ENCODE results near the gene ZP1.
"Not testable (repeated sequence)": the region's sequence is repeated elsewhere in the genome, so short reads cannot be mapped to it uniquely, and the experiment has no call there.

ZP1 gene, protein sequence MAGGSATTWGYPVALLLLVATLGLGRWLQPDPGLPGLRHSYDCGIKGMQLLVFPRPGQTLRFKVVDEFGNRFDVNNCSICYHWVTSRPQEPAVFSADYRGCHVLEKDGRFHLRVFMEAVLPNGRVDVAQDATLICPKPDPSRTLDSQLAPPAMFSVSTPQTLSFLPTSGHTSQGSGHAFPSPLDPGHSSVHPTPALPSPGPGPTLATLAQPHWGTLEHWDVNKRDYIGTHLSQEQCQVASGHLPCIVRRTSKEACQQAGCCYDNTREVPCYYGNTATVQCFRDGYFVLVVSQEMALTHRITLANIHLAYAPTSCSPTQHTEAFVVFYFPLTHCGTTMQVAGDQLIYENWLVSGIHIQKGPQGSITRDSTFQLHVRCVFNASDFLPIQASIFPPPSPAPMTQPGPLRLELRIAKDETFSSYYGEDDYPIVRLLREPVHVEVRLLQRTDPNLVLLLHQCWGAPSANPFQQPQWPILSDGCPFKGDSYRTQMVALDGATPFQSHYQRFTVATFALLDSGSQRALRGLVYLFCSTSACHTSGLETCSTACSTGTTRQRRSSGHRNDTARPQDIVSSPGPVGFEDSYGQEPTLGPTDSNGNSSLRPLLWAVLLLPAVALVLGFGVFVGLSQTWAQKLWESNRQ

DNA sequence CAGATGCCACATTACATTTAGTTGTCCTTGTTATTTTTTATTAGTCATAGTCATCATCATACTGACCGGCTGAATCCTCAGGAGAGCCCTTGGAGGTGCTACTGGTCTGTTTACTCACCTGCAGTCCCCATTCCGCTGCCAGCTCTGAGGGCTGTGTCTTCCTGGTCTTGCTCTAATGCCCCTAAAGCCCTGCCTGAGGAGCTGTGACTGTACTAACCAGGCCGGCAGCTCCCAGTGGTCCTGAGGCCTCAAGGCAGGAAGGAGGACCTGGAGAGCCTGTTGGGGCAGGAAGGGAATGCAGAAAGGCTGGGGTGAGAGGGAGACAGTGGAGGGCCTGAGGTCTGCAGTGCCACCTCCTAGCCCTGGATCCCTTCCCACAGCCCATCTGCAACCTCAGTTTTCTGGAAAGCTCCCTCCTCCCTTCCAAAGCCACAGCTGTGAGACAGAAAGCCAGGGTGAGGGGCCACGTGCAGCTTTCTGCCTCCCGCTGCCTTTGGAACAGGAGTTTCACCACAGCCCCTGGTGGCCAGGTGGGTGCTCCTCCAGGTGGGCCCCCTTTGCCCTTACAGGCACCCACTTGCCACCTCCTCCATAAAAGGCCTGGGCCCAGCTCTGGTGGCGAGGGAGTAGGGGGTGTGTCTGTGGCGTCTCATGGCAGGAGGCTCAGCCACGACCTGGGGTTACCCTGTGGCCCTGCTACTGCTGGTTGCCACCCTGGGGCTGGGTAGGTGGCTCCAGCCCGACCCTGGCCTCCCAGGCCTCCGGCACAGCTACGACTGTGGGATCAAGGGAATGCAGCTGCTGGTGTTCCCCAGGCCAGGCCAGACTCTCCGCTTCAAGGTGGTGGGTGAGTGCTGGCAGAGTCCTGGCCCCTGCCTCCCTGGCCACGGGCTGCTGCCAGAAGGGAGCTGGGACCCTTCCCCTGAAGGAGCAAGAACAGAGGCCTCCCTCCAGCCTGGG, at the start of gene ZP1:
Gene ZP1, plus strand, starts transcription at position 632 of the 960 bp plus-strand sequence. Its CDS starts 20 bp downstream, at position 652.
- DNase-seq (ENCODE audit: low read depth), result no peak

DNA sequence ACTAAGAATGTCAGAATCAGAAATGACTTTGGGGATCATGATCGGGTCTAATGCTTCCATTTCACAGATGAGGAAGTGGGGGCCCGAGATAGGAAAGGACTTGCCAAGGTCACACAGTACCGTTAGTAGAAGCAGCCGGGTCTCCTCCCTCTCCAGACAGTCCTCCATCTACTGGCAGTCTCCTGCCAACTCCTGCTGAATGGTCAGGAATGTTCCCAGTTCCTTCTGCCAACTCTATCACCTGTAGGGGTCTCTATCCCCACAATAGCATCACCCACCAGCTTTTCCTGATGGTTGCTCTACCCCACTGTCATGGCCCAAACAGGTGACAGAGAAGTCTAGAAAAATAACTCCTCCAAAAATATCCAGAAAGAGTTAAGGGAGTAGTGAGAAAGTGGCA, 49.3 kb upstream of the ZP1 start:
- DNase-seq (ENCODE audit: low read depth), result no peak

DNA sequence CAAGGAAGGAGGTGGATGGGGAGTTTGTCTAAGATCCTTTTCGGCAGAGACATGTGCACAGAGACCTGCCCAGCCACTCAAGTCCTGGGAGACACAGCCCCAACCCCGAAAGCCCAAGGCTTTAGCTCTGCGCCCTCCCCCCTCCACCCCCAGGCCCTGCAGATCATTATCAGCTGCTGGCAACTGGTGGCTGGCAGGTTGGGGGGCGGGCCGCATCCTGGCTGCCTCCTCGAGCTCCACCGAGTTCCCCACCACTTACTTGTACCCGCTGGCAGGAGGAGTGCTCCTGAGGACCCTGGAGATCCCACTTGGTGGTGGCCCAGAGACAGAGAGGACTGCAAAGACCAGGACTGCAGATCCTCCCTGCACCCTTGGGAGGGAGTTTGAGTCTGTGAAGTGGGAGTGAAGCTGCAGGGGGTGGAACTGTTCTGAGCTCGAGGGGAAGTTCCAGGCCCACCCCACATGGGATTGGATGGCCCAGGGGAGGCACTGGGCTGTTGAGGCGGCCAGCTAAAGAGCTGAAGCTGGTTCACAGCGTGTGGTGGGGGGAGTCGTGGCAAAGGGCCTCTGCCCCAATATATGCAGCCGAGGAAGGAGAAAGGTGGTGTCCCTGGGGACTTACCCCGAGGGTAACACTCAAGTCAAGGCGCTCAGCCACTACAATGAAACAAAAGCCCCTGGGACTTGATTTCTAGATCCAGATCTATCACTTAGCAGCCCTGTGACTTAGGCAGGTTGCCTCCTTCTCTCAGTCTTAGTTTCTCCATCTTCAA, 45.3 kb upstream of the ZP1 start:
- DNase-seq (ENCODE audit: low read depth), result no peak

DNA sequence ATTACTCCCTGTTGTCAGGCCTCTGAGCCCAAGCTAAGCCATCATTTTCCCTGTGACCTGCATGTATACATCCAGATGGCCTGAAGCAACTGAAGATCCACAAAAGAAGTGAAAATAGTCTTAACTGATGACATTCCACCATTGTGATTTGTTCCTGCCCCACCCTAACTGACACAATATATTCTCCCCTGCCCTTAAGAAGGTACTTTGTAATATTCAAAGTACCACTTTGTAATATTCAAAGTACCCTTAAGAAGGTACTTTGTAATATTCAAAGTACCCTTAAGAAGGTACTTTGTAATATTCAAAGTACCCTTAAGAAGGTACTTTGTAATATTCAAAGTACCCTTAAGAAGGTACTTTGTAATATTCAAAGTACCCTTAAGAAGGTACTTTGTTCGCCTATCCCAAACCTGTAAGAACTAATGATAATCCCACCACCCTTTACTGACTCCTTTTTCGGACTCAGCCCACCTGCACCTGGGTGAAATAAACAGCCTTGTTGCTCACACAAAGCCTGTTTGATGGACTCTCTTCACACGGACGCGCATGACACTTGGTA, 43.5 kb upstream of the ZP1 start:
- DNase-seq (ENCODE audit: low read depth), result not testable (repeated sequence)

- no peak for DNase-seq (ENCODE audit: low read depth)
Measured at GRCh38 chr11:60825118-60825517, 42.2 kb upstream of the ZP1 start.

DNA sequence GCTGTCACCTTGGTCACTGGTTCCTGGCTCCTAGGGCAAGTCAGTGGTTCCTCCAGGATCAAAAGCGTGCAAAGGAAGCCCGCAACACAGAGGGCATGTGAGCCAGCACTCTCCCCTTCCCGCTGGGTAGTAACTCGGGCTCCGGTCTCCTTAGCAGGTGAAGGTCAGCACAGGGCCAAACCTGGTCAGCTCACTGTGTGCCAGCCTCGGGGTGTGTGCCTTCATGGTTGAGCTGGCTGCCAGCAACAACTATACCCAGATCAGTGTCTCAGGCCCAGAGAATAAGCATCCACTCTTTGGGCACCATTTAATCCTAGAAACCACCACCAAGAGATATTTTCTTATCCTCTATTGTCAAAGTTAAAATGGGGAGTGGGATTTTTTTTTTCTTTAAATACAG, 41.6 kb upstream of the ZP1 start:
- DNase-seq (ENCODE audit: low read depth), result no peak

DNA sequence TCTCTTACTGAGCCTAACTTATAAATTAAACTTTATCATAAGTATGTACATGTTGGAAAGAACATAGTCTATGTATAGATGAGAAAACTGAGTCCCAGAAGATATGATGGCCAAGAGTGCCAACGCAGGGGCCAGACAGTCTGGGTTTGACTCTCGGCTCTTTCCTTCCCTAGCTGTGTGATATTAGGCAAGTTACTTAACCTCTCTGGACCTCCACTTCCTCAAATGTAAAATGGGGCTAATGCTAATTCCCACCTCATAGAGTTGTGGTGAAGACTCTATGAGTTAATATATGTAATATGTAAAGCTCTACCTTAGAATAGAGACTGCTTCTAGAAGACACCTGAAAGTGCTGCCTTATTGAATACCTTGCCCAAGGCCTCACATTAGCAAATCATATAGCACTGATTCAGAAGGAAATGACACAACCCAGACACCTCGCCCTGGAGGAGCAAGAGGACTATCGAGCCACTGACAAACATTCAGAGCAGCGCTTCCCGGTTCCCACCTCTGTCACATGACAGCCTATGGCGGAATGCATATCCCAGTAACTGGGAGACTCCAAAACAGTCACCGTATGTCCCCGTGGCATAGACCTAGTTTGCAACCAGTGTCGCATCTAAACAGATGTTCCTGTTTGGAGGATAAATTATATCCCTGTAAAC, 36.7 kb upstream of the ZP1 start:
- peak; percentile 13 for DNase-seq (ENCODE audit: low read depth)

GRCh38 chr11:60831143-60831500, 36.2 kb upstream of the ZP1 start:
- DNase-seq (ENCODE audit: low read depth), result peak; percentile 76

DNA sequence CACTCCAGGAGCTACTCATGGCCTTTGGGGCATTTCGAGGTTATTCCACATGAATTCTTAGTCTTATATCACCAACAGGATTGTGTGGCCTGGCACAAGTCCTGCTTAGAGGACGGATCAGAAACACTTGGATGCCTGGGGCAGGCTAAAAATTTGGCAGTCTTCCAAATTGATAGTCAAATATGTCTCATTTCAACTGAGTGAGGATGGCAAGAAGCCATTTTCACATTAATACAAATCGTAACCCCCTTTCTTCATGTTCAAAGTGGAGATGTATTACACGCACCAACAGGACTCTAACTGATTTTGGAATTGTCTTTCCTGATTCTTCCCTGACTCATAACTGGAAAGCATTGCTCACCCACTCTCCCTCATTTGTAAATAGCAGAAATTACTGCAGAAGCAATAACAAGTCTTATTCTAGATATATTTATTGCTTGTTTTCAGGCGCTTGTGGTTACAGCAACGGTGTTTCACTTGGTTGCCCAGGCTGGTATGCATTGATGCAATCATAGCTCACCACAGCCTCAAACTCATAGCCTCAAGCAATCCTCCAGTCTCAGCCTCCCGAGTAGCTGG, 35.8 kb upstream of the ZP1 start:
- DNase-seq (ENCODE audit: low read depth), result no peak

DNA sequence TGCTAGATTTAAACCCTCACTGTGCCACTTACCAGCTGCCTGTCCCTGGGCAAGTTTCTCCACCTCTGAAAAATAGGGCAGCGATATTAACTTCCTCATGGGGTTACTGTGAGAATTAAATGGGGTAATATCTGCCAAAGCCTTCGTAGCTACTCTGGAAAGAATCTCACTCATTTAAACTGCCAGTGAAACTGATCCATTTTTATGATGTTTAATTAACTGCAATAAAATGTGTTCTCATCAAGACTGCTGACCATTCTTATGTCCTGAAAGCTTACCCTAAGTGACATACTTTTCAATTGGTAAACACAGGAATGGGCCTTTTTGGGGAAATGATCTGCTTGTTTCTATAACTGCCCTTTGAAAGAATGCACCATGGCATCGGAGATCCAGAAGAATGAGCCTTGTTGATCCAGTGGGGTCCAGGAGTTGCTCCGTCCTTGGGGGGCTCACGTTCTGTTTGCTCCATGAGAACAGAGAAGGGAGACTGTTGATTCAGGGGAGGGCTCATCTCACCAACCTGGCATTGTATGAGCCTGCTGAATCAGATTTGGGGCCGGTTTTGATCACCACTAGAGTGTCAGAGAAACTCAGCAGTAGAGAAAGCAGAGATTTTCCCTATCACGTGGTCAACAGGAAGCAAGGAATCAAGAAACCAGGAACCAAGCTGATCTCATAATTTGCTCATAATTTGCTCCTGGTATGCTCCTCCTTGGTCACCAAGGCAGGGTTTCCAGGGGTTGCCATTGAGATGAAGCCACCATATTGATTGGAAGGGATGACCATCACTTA, 32.4 kb upstream of the ZP1 start:
- DNase-seq (ENCODE audit: low read depth), result no peak

DNA sequence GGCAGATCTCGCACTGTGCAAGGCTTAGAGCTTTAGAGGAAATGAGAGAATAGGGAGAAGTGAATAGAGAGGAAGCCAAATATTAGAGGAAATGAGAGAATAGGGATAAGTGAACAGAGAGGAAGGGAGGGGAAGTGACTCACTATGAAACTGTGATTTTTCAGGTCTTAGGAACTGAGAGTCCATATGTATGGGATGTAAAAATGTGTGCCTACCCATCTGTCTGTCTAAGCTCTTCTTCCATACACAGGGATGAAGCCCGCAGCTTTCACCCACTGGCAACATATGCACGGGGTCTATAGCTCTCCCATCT, 31.9 kb upstream of the ZP1 start:
- no peak for DNase-seq (ENCODE audit: low read depth)

DNA sequence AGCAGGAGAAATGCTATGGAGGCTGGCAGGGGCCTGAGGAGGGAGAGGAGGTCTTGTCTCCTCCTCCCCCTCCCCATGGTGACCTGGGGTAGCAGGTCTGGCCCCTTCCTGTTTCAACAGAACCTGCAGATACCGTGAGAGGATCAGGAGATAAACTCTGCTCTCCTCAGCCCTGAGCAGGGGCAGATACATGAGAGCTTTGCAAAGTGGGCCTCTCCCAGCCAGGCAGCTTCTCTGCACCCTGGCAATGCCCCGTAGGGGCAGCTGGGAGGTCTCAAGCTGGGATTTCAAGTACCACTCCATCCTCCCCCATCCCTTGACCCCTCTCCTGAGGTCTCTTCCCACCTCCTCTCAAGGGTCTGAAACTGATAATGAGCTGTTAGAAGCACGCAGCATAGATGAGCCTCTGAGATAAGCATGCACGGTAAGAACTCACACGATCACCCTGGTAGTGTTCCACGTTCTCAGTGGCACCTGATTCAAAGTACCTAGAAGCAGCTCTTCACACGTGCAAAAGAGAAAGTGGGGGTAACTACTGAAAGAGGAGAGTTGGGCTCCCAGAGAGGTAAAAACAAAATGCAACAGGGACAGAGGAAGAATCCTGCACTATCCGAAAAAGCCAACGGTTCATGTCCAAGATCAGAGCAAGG, 30.4 kb upstream of the ZP1 start:
- no peak for DNase-seq (ENCODE audit: low read depth)

GRCh38 chr11:60838132-60838531, 29.2 kb upstream of the ZP1 start:
- DNase-seq (ENCODE audit: low read depth), result no peak

DNA sequence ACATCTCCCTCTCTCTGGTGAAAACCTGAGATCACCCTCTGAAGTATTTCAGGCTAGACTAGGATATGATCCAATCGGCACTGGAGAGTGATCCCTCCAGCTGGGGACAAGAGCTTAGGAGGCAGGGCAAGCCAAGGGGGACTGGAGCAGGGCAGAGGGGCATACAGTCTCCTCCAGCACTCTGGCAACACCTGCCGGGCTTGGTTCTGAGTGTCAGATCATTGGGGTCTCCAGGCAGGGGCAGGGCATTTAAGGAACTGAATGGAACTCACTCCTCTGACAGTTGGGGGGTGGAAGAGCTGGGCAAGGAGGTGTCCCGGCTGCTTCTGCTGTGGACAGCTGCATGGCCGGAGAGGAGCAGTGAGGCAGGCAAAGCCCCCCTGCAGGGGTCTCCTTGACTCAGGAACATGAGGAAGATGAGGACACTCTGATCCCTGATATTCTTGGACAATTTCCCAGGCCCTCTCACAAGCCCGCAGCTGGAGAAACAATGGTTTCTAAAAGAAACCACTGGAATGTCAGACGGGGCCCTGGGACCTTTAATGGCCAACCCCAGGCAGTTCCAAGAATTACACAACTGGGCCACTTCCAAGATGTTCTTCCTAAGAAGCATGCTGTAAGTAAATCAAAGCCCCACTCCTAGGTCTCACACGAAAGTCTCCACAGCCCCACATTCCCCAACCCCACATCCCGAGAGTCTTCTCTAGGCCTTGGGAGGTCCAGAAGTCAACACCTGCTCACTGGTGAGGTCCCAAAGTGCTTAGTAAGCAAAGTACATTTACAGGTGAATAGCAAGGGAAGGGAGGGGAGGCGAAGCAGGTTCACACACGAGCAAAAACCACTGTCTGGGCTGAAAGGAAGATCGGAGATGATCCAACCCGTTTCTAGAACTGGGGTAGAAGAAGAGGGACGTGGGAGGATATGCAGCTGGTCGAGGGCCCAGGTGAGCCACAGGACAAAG, 26.6 kb upstream of the ZP1 start:
- DNase-seq (ENCODE audit: low read depth), result no peak

GRCh38 chr11:60841797-60842667, 25.3 kb upstream of the ZP1 start, which contains the start of gene CCDC86:
Gene CCDC86, plus strand, starts transcription at chr11:60842113. Its CDS starts 12 bp downstream, at chr11:60842125.
- DNase-seq (ENCODE audit: low read depth), result peak; percentile 99

DNA sequence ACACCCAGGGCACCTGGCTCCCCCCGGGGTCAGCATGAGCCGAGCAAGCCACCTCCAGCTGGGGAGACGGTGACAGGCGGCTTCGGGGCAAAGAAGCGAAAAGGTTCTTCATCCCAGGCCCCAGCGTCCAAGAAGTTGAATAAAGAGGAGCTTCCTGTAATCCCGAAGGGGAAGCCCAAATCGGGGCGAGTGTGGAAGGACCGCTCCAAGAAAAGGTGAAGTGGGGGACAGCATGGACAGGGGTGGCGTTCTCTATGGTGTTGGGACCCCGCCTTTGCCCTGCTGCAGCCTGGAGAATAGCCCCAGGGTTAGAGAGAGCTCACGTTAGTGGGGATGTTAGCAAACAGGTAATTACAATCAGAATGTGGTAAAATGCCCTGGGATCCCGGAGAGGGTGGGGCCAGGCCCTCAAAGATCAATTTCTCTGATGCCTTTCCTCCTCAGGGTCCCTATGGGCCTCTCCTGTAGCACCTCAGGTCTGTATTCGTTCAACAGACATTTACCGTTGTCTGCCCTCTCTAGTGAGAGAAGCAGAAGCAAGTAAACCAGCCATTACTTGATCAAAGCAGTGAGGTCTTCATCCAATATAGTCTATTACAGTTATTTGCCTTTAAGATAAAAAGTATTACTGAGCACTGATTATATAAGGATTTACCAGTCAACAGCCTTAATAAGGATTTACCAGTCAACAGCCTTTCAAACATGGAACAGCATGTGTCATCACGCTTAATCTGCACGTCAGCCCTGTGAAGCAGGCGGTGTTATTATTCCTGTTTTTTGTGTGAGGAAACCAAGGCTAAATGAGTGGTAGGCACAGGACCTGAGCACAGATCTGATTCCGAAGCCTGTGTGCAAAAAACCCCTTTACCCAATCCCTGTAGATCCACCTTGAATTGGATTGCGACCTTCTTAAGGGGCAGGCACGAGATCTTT, 24.4 kb upstream of the ZP1 start:
- no peak for DNase-seq (ENCODE audit: low read depth)

Measured in activated T-cell treated with anti-CD3 and anti-CD28 coated beads for 24 hours (primary cell).